ENCODE measurements around the gene FKBP15. TPM values are rescaled to one million over a fixed set of nuclear protein-coding genes. Genes with fewer than 3 reads are reported as not detected.

The FKBP15 gene
- total and polyA plus RNA-seq, 2 of the 13 experiments (the other 11 are each of a cell fraction or from before 2014, with no cell fraction given) = 12.3 to 18.6 TPM

DNA sequence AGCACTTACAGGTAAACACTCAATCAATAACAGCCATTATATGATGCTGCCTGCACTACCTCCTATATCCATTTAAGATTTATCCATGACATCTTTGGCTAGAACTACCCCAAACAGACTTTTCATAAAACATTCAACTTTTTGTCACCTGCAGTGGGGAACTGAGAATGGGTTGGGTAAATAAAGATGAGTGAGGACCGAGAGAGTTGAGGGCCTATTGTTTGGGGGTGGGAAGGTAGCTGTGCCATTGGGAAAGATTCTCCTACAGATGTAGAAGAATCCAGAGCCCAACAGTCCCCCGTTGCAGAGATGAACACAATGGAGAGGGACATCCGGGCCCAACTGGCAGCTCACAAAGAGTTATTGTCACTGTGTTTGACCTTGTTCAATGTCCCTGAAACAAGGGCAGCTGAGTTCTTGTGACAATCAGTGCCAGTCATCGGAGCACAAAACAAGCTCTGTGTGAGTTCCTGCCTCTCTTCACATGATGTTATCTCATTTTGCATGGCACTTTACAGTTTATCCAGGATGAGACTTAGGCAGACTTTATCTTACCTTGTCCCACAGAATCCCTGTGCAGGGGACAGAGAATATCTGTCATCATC, 81.8 kb downstream of the FKBP15 start (continued):
- TF ChIP-seq CCAR2 (optimal IDR thresholded peaks at IDR 0.05; ENCODE audit: low read depth, low read length) = no peak
- peak; percentile 26; the same call in 1 of the 2 replicates for TF ChIP-seq GATAD1 (CRISPR knock-in tag; IDR thresholded peaks at IDR 0.05)
- no peak for TF ChIP-seq FOXC1 (CRISPR knock-in tag; IDR thresholded peaks at IDR 0.05; ENCODE audit: borderline replicate concordance)
- no peak for TF ChIP-seq ZNF30 (CRISPR knock-in tag; IDR thresholded peaks at IDR 0.05)
- TF ChIP-seq, protein P1, sequence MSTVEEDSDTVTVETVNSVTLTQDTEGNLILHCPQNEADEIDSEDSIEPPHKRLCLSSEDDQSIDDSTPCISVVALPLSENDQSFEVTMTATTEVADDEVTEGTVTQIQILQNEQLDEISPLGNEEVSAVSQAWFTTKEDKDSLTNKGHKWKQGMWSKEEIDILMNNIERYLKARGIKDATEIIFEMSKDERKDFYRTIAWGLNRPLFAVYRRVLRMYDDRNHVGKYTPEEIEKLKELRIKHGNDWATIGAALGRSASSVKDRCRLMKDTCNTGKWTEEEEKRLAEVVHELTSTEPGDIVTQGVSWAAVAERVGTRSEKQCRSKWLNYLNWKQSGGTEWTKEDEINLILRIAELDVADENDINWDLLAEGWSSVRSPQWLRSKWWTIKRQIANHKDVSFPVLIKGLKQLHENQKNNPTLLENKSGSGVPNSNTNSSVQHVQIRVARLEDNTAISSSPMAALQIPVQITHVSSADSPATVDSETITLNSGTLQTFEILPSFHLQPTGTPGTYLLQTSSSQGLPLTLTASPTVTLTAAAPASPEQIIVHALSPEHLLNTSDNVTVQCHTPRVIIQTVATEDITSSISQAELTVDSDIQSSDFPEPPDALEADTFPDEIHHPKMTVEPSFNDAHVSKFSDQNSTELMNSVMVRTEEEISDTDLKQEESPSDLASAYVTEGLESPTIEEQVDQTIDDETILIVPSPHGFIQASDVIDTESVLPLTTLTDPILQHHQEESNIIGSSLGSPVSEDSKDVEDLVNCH (CRISPR knock-in tag; IDR thresholded peaks at IDR 0.05) = no peak
- TF ChIP-seq ZNF3 (CRISPR knock-in tag; IDR thresholded peaks at IDR 0.05) = peak; percentile 91
- TF ChIP-seq, protein P2, sequence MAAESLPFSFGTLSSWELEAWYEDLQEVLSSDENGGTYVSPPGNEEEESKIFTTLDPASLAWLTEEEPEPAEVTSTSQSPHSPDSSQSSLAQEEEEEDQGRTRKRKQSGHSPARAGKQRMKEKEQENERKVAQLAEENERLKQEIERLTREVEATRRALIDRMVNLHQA (CRISPR knock-in tag; IDR thresholded peaks at IDR 0.05) = no peak
- TF ChIP-seq AGO1 (IDR thresholded peaks at IDR 0.05; ENCODE audit: low read depth, low read length, poor library complexity, severe bottlenecking) = no peak
- TF ChIP-seq MIXL1 (CRISPR knock-in tag; IDR thresholded peaks at IDR 0.05) = 0 out of 2 replicates have a peak, but pooled peaks have one; percentile 31
- TF ChIP-seq ZNF737 (CRISPR knock-in tag; IDR thresholded peaks at IDR 0.05; ENCODE audit: borderline replicate concordance) = no peak
- no peak for TF ChIP-seq HOXA9 (CRISPR knock-in tag; IDR thresholded peaks at IDR 0.05; ENCODE audit: borderline replicate concordance)
- TF ChIP-seq FOSL2 (CRISPR knock-in tag; IDR thresholded peaks at IDR 0.05) = peak; percentile 79
- TF ChIP-seq HDAC2 (CRISPR knock-in tag; IDR thresholded peaks at IDR 0.05) = peak; percentile 88
- TF ChIP-seq, protein P3, sequence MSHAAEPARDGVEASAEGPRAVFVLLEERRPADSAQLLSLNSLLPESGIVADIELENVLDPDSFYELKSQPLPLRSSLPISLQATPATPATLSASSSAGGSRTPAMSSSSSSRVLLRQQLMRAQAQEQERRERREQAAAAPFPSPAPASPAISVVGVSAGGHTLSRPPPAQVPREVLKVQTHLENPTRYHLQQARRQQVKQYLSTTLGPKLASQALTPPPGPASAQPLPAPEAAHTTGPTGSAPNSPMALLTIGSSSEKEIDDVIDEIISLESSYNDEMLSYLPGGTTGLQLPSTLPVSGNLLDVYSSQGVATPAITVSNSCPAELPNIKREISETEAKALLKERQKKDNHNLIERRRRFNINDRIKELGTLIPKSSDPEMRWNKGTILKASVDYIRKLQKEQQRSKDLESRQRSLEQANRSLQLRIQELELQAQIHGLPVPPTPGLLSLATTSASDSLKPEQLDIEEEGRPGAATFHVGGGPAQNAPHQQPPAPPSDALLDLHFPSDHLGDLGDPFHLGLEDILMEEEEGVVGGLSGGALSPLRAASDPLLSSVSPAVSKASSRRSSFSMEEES (CRISPR knock-in tag; IDR thresholded peaks at IDR 0.05) = peak; percentile 85
- TF ChIP-seq ZNF629 (CRISPR knock-in tag; conservative IDR thresholded peaks at IDR 0.05) = 0 out of 2 replicates have a peak, but pooled peaks have one; percentile 16
- TF ChIP-seq MIER3 (CRISPR knock-in tag; IDR thresholded peaks at IDR 0.05; ENCODE audit: borderline replicate concordance) = no peak; the same call in 1 of the 2 replicates
- TF ChIP-seq SRSF9 (IDR thresholded peaks at IDR 0.05; ENCODE audit: borderline replicate concordance, insufficient read depth, low read depth, low read length, poor library complexity, severe bottlenecking) = no peak
- no peak for TF ChIP-seq ZNF768 (CRISPR knock-in tag; IDR thresholded peaks at IDR 0.05)
- TF ChIP-seq, protein P4, sequence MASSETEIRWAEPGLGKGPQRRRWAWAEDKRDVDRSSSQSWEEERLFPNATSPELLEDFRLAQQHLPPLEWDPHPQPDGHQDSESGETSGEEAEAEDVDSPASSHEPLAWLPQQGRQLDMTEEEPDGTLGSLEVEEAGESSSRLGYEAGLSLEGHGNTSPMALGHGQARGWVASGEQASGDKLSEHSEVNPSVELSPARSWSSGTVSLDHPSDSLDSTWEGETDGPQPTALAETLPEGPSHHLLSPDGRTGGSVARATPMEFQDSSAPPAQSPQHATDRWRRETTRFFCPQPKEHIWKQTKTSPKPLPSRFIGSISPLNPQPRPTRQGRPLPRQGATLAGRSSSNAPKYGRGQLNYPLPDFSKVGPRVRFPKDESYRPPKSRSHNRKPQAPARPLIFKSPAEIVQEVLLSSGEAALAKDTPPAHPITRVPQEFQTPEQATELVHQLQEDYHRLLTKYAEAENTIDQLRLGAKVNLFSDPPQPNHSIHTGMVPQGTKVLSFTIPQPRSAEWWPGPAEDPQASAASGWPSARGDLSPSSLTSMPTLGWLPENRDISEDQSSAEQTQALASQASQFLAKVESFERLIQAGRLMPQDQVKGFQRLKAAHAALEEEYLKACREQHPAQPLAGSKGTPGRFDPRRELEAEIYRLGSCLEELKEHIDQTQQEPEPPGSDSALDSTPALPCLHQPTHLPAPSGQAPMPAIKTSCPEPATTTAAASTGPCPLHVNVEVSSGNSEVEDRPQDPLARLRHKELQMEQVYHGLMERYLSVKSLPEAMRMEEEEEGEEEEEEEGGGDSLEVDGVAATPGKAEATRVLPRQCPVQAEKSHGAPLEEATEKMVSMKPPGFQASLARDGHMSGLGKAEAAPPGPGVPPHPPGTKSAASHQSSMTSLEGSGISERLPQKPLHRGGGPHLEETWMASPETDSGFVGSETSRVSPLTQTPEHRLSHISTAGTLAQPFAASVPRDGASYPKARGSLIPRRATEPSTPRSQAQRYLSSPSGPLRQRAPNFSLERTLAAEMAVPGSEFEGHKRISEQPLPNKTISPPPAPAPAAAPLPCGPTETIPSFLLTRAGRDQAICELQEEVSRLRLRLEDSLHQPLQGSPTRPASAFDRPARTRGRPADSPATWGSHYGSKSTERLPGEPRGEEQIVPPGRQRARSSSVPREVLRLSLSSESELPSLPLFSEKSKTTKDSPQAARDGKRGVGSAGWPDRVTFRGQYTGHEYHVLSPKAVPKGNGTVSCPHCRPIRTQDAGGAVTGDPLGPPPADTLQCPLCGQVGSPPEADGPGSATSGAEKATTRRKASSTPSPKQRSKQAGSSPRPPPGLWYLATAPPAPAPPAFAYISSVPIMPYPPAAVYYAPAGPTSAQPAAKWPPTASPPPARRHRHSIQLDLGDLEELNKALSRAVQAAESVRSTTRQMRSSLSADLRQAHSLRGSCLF (CRISPR knock-in tag; IDR thresholded peaks at IDR 0.05; ENCODE audit: borderline replicate concordance) = no peak
- TF ChIP-seq ZMYM3 (CRISPR knock-in tag; IDR thresholded peaks at IDR 0.05) = peak; percentile 70; the same call in 1 of the 2 replicates

All from HepG2 (cell line).